Skeletal muscle satellite cell (primary cell): ENCODE results near the gene TPT1.
"Not testable (repeated sequence)": the region's sequence is repeated elsewhere in the genome, so short reads cannot be mapped to it uniquely, and the experiment has no call there.

ENCODE experiments used
- H3K27me3 ChIP-seq: 2 replicates; pipeline ENCODE4 v1.7.0; 2013; ENCODE audit warnings: low read length; ENCODE audit not compliant: control insufficient read depth, insufficient read depth
- H3K36me3 ChIP-seq: 2 replicates; pipeline ENCODE4 v1.7.0; 2013; ENCODE audit warnings: mild to moderate bottlenecking, control low read depth, low read length; ENCODE audit not compliant: insufficient read depth
- H3K4me1 ChIP-seq: 2 replicates; pipeline ENCODE4 v1.7.0; 2013; ENCODE audit warnings: low read length; ENCODE audit not compliant: control insufficient read depth, insufficient read depth
- H3K4me2 ChIP-seq: 2 replicates; pipeline ENCODE4 v1.7.0; 2013; ENCODE audit warnings: mild to moderate bottlenecking, low read length
- H3K4me3 ChIP-seq: 2 replicates; pipeline ENCODE4 v1.7.0; 2013; ENCODE audit warnings: low read length
- H3K9ac ChIP-seq: 2 replicates; pipeline ENCODE4 v1.7.0; 2013; ENCODE audit warnings: mild to moderate bottlenecking, low read depth, low read length, moderate library complexity
- H3K9me3 ChIP-seq: replicated peaks from 2 replicates; pipeline ENCODE4 v1.7.0; 2013; ENCODE audit warnings: mild to moderate bottlenecking, control low read depth, low read length

Gene TPT1

GRCh38 chr13:45378786-45379185 lies 37.8 kb upstream of the TPT1 start:
- not testable (repeated sequence) for H3K4me3 ChIP-seq, H3K27me3 ChIP-seq, H3K9me3 ChIP-seq, H3K9ac ChIP-seq, H3K4me2 ChIP-seq, H3K36me3 ChIP-seq, H3K4me1 ChIP-seq

- not testable (repeated sequence) for H3K9me3 ChIP-seq, H3K4me2 ChIP-seq, H3K9ac ChIP-seq, H3K4me1 ChIP-seq, H3K36me3 ChIP-seq, H3K27me3 ChIP-seq, H3K4me3 ChIP-seq
Measured at GRCh38 chr13:45377314-45377713, 36.3 kb upstream of the TPT1 start.

- H3K4me1 ChIP-seq, H3K27me3 ChIP-seq, H3K4me3 ChIP-seq, H3K36me3 ChIP-seq, H3K9ac ChIP-seq, H3K4me2 ChIP-seq, H3K9me3 ChIP-seq: not testable (repeated sequence)
Measured at GRCh38 chr13:45376651-45377050, 35.7 kb upstream of the TPT1 start.

- Histone ChIP-seq H3K4me3 (no peak overlapping the region), H3K4me2 (no peak overlapping the region), H3K36me3 (no peaks in the 10 kb centered on the region), H3K4me1 (peaks cover 10% of the 10 kb centered on the region), H3K9me3 (no peaks in the 10 kb centered on the region), H3K27me3 (no peaks in the 10 kb centered on the region), H3K9ac (no peak overlapping the region)
Measured at GRCh38 chr13:45374917-45375316, 33.9 kb upstream of the TPT1 start.

GRCh38 chr13:45373162-45373547 lies 32.2 kb upstream of the TPT1 start:
- Histone ChIP-seq H3K4me2 (no peak overlapping the region), H3K4me3 (no peak overlapping the region), H3K36me3 (no peaks in the 10 kb centered on the region), H3K9ac (no peak overlapping the region), H3K9me3 (no peaks in the 10 kb centered on the region), H3K27me3 (no peaks in the 10 kb centered on the region), H3K4me1 (peaks cover 10% of the 10 kb centered on the region)

GRCh38 chr13:45372189-45373161 lies 31.5 kb upstream of the TPT1 start:
- Histone ChIP-seq H3K9ac (no peak overlapping the region), H3K27me3 (no peaks in the 10 kb centered on the region), H3K9me3 (no peaks in the 10 kb centered on the region), H3K4me1 (peaks cover 12% of the 10 kb centered on the region), H3K4me3 (no peak overlapping the region), H3K4me2 (no peak overlapping the region), H3K36me3 (no peaks in the 10 kb centered on the region)

- Histone ChIP-seq H3K4me3 (peak overlapping the region; percentile 43), H3K4me2 (peak overlapping the region; percentile 72), H3K9me3 (no peaks in the 10 kb centered on the region), H3K4me1 (peaks cover 19% of the 10 kb centered on the region), H3K9ac (peak overlapping the region; percentile 41), H3K36me3 (no peaks in the 10 kb centered on the region), H3K27me3 (no peaks in the 10 kb centered on the region)
Measured at GRCh38 chr13:45370922-45371406, 30.0 kb upstream of the TPT1 start.

- no peak overlapping the region for H3K4me2 ChIP-seq
- H3K36me3 ChIP-seq = no peaks in the 10 kb centered on the region
- no peaks in the 10 kb centered on the region for H3K27me3 ChIP-seq
- no peaks in the 10 kb centered on the region for H3K9me3 ChIP-seq
- peaks cover 13% of the 10 kb centered on the region for H3K4me1 ChIP-seq
- no peak overlapping the region for H3K9ac ChIP-seq
- no peak overlapping the region for H3K4me3 ChIP-seq
Measured at GRCh38 chr13:45369116-45369515, 28.1 kb upstream of the TPT1 start.

- Histone ChIP-seq H3K36me3 (no peaks in the 10 kb centered on the region), H3K9me3 (no peaks in the 10 kb centered on the region), H3K4me3 (no peak overlapping the region), H3K4me1 (peaks cover 13% of the 10 kb centered on the region), H3K4me2 (no peak overlapping the region), H3K27me3 (no peaks in the 10 kb centered on the region), H3K9ac (no peak overlapping the region)
Measured at GRCh38 chr13:45368571-45368970, 27.6 kb upstream of the TPT1 start.

- no peaks in the 10 kb centered on the region for H3K27me3 ChIP-seq
- H3K9me3 ChIP-seq = no peaks in the 10 kb centered on the region
- no peak overlapping the region for H3K4me3 ChIP-seq
- no peak overlapping the region for H3K4me2 ChIP-seq
- H3K4me1 ChIP-seq = peaks cover 13% of the 10 kb centered on the region
- no peak overlapping the region for H3K9ac ChIP-seq
- H3K36me3 ChIP-seq = no peaks in the 10 kb centered on the region
Measured at GRCh38 chr13:45368005-45368404, 27.0 kb upstream of the TPT1 start.

- H3K9me3 ChIP-seq = no peaks in the 10 kb centered on the region
- peaks cover 4% of the 10 kb centered on the region for H3K36me3 ChIP-seq
- peaks cover 14% of the 10 kb centered on the region for H3K4me1 ChIP-seq
- no peak overlapping the region for H3K4me2 ChIP-seq
- H3K4me3 ChIP-seq = no peak overlapping the region
- no peaks in the 10 kb centered on the region for H3K27me3 ChIP-seq
- H3K9ac ChIP-seq = no peak overlapping the region
Measured at GRCh38 chr13:45367358-45367757, 26.4 kb upstream of the TPT1 start.

GRCh38 chr13:45365558-45365885 lies 24.5 kb upstream of the TPT1 start:
- H3K27me3 ChIP-seq = no peaks in the 10 kb centered on the region
- peaks cover 8% of the 10 kb centered on the region for H3K36me3 ChIP-seq
- no peak overlapping the region for H3K9ac ChIP-seq
- H3K4me2 ChIP-seq = no peak overlapping the region
- H3K4me3 ChIP-seq = no peak overlapping the region
- peaks cover 20% of the 10 kb centered on the region for H3K4me1 ChIP-seq
- H3K9me3 ChIP-seq = no peaks in the 10 kb centered on the region
